Measurements from ENCODE around the gene PDGFRA.

- TF ChIP-seq EP300 (IDR thresholded peaks at IDR 0.05) = no peak
- TF ChIP-seq, protein P1, sequence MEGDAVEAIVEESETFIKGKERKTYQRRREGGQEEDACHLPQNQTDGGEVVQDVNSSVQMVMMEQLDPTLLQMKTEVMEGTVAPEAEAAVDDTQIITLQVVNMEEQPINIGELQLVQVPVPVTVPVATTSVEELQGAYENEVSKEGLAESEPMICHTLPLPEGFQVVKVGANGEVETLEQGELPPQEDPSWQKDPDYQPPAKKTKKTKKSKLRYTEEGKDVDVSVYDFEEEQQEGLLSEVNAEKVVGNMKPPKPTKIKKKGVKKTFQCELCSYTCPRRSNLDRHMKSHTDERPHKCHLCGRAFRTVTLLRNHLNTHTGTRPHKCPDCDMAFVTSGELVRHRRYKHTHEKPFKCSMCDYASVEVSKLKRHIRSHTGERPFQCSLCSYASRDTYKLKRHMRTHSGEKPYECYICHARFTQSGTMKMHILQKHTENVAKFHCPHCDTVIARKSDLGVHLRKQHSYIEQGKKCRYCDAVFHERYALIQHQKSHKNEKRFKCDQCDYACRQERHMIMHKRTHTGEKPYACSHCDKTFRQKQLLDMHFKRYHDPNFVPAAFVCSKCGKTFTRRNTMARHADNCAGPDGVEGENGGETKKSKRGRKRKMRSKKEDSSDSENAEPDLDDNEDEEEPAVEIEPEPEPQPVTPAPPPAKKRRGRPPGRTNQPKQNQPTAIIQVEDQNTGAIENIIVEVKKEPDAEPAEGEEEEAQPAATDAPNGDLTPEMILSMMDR (IDR thresholded peaks at IDR 0.05) = no peak
- no peak for TF ChIP-seq POLR2AphosphoS5 (IDR thresholded peaks at IDR 0.05)
- TF ChIP-seq POLR2A (IDR thresholded peaks at IDR 0.05; ENCODE audit: low read depth) = no peak
Measured at GRCh38 chr4:54290980-54291379, 61.9 kb downstream of the PDGFRA start.
